HG02642 (cell line): ENCODE data around the gene DPCD.

ENCODE experiments used
- ATAC-seq: cut with Tn5 transposase; IDR thresholded peaks from one replicate; pipeline ENCODE4 v1.9.1; 2021; ENCODE audit warnings: mild to moderate bottlenecking; ENCODE audit not compliant: unreplicated experiment, poor library complexity

Gene DPCD

GRCh38 chr10:101649525-101650085 is 61.5 kb downstream of the DPCD start:
- no peak for ATAC-seq

- no peak for ATAC-seq
These were observed 62.7 kb downstream of the DPCD start for GRCh38 chr10:101650863-101651262.

- ATAC-seq, result no peak
These were observed 63.2 kb downstream of the DPCD start for GRCh38 chr10:101651336-101651735.

GRCh38 chr10:101653536-101653935 is 65.4 kb downstream of the DPCD start:
- ATAC-seq, result no peak

- no peak for ATAC-seq
These were observed 67.4 kb downstream of the DPCD start for GRCh38 chr10:101655570-101655969.

- ATAC-seq, result no peak
These were observed 68.8 kb downstream of the DPCD start for GRCh38 chr10:101656890-101657289.

GRCh38 chr10:101658975-101659374 is 70.9 kb downstream of the DPCD start:
- no peak for ATAC-seq
